HG03095 (cell line): ENCODE data around the gene COL6A5.

Source experiments
- ATAC-seq: cut with Tn5 transposase; IDR thresholded peaks from one replicate; pipeline ENCODE4 v1.9.1; 2021; ENCODE audit warnings: moderate library complexity; ENCODE audit not compliant: unreplicated experiment

COL6A5 gene

GRCh38 chr3:130516645-130517512, 171.4 kb downstream of the COL6A5 start, which contains the start of gene COL6A6:
Gene COL6A6, plus strand, starts transcription at chr3:130517177. Its CDS starts 43,188 bp downstream, at chr3:130560365.
- no peak for ATAC-seq

GRCh38 chr3:130517602-130518001, 172.1 kb downstream of the COL6A5 start:
- ATAC-seq: no peak

- ATAC-seq: no peak
These were observed 174.3 kb downstream of the COL6A5 start for GRCh38 chr3:130519754-130520153.

GRCh38 chr3:130522399-130522798, 176.9 kb downstream of the COL6A5 start:
- ATAC-seq: no peak

DNA sequence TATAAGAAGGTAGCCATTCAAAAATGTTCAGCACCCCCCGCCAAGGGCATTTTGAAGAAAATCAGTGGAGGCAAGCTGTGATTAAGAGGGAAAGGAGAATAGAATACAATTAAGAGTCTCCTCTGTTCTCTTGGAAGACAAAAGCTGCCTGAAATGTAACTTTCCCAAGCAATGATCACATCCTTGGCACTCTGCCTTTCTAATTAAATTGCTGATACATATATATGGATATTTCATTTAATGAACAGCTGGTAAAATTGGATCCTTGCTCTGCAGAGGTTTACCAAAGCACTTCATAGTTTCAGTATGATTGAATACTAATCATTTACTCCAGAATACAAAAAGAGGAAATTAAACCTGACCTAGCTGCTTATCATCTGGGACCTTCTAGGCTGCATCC, 182.0 kb downstream of the COL6A5 start:
- no peak for ATAC-seq

- ATAC-seq: no peak
These were observed 182.6 kb downstream of the COL6A5 start for GRCh38 chr3:130528120-130528519.

GRCh38 chr3:130529486-130530215, 184.2 kb downstream of the COL6A5 start:
- ATAC-seq: peak; percentile 50

- ATAC-seq: no peak
These were observed 187.8 kb downstream of the COL6A5 start for GRCh38 chr3:130533247-130533646.
